Ascending aorta (tissue), 2 donors: Measurements from ENCODE around the gene DRAP1. TPM values are rescaled to one million over a fixed set of nuclear protein-coding genes. Genes with fewer than 3 reads are reported as not detected.
"Not testable (repeated sequence)": the region's sequence is repeated elsewhere in the genome, so short reads cannot be mapped to it uniquely, and the experiment has no call there.

Experiments used
- DNase-seq, 2 donors: peaks; one replicate each; pipeline ENCODE4 v3.0.0-alpha.2; 2019; ENCODE audit warnings: low spot score in 2 of 2
- H3K27ac ChIP-seq, 2 donors: fragments of 200-600 bp; sonication (generic); one replicate each; pipeline ENCODE4 v1.5.1; 2016 to 2017; ENCODE audit warnings: mild to moderate bottlenecking in 1 of 2
- H3K27me3 ChIP-seq: fragments of 200-600 bp; sonication (generic); one replicate; pipeline ENCODE4 v1.5.1; 2017
- H3K36me3 ChIP-seq, 2 donors: fragments of 200-600 bp; sonication (generic); one replicate each; pipeline ENCODE4 v1.5.1; 2016
- H3K4me1 ChIP-seq, 2 donors: fragments of 200-600 bp; sonication (generic); one replicate each; pipeline ENCODE4 v1.5.1; 2016 to 2017; ENCODE audit warnings: mild to moderate bottlenecking in 1 of 2
- H3K4me3 ChIP-seq, 2 donors: fragments of 200-600 bp; sonication (generic); one replicate each; pipeline ENCODE4 v1.5.1; 2016 to 2017; ENCODE audit warnings: mild to moderate bottlenecking in 1 of 2
- H3K9me3 ChIP-seq, 2 donors: fragments of 200-600 bp; sonication (generic); one replicate each; pipeline ENCODE4 v1.5.1; 2016
- CTCF ChIP-seq, 3 experiments: fragments of 200-600 bp in 2 of 3; fragments of 450-650 bp in 1 of 3; sonication (generic) in 2 of 3; IDR thresholded peaks; one replicate each; pipeline ENCODE4 v1.5.1; 2016 to 2019; ENCODE audit warnings: antibody characterized with exemption in 3 of 3, mild to moderate bottlenecking in 1 of 3, moderate library complexity in 1 of 3
- intact Hi-C: fragments of 100-400 bp; cut with DNase I; formaldehyde crosslinking; loops from one replicate; pipeline ENCODE4 v1.15.1; 2023
- total RNA-seq: library from RNA; depleted of rRNA; stranded (reverse); fragments of >200 nt; gene quantifications from one replicate; pipeline ENCODE4 v1.1.0, GENCODE V29; 2016

The DRAP1 gene
- total RNA-seq, 1 donor from 2014 or later = 135 TPM

DNA sequence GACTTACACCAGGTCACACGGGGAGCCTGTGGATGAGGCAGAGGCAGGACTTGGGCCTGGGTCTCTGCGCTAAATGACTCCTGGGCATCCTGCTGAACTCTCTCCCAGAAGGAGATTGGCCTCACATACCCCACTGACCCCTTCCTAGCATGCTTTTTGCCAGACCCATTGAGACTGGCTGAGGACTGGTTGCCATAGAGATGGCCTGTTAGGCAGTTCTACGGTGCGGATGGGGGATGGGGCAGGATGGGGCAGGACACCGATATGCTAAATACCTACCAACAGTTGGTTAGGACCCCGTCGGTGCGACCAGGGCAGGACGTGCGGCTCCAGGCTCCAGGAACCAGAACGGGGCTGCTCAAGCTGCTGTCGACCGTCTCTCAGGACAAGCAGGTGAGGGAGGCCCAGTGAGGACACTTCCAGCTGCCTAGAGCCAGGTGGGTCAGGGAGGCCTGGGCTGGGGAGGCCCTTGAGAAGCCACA, 26.2 kb downstream of the DRAP1 start, which contains the start of gene TSGA10IP:
TSS of gene TSGA10IP (plus strand) at position 51 of the 482 bp plus-strand sequence. CDS start at position 247, 196 bp downstream.
- intact Hi-C loops = no loop called here
- Histone ChIP-seq H3K4me1 (no peaks in the 10 kb centered on the region), H3K27ac (no peak within 1 kb of the TSS), H3K4me3 (no peak within 1 kb of the TSS), H3K36me3 (no peaks in the 10 kb centered on the region), H3K9me3 (no peaks in the 10 kb centered on the region), H3K27me3 (no peaks in the 10 kb centered on the region)
- no peak for TF ChIP-seq CTCF (IDR thresholded peaks at IDR 0.05)
- no peak for DNase-seq

GRCh38 chr11:65945941-65946558, 26.8 kb downstream of the DRAP1 start:
- no peaks in the 10 kb centered on the region for H3K9me3 ChIP-seq
- no peaks in the 10 kb centered on the region for H3K36me3 ChIP-seq
- TF ChIP-seq CTCF (IDR thresholded peaks at IDR 0.05) = no peak
- intact Hi-C loops = no loop called here
- no peak overlapping the region for H3K27ac ChIP-seq
- no peaks in the 10 kb centered on the region for H3K27me3 ChIP-seq
- DNase-seq = no peak
- no peaks in the 10 kb centered on the region for H3K4me1 ChIP-seq
- H3K4me3 ChIP-seq = no peak overlapping the region

- intact Hi-C loops = no loop called here
- Histone ChIP-seq H3K9me3 (no peaks in the 10 kb centered on the region), H3K27me3 (no peaks in the 10 kb centered on the region), H3K4me1 (no peaks in the 10 kb centered on the region), H3K36me3 (no peaks in the 10 kb centered on the region), H3K27ac (no peak overlapping the region), H3K4me3 (no peak overlapping the region)
- no peak for DNase-seq
- no peak for TF ChIP-seq CTCF (IDR thresholded peaks at IDR 0.05)
Measured at GRCh38 chr11:65946655-65947054, 27.4 kb downstream of the DRAP1 start.

GRCh38 chr11:65947133-65947532, 27.9 kb downstream of the DRAP1 start:
- Histone ChIP-seq H3K4me1 (no peaks in the 10 kb centered on the region), H3K36me3 (no peaks in the 10 kb centered on the region), H3K4me3 (no peak overlapping the region), H3K27me3 (no peaks in the 10 kb centered on the region), H3K27ac (no peak overlapping the region), H3K9me3 (no peaks in the 10 kb centered on the region)
- intact Hi-C loops = no loop called here
- TF ChIP-seq CTCF (IDR thresholded peaks at IDR 0.05) = no peak
- no peak for DNase-seq

DNA sequence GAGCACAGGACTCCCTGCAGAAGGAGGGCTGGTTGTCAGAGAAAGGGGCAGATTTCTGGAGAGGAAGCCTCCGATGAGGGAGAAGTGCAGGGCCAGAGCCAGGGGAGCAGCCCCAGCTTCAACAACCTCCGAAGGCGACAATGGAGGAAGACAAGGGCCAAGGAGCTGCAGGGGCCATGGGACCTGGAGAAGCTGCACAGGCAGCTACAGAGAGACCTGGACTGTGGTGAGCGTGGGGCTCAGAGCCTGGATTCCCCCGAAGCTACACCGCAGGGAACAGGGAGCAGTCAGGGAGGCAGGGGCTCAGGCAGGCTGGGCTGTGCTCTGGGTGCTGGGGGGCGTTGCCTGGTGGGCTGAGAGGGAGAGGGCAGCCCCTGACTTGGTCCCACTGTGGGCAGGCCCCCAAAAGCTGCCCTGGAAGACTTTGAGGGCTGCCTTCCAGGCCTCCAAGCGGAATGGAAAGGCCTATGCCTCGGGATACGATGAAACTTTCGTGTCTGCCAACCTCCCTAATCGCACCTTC, 28.4 kb downstream of the DRAP1 start:
- Histone ChIP-seq H3K9me3 (no peaks in the 10 kb centered on the region), H3K4me3 (no peak overlapping the region), H3K36me3 (no peaks in the 10 kb centered on the region), H3K27ac (no peak overlapping the region), H3K4me1 (no peaks in the 10 kb centered on the region), H3K27me3 (no peaks in the 10 kb centered on the region)
- no peak for TF ChIP-seq CTCF (IDR thresholded peaks at IDR 0.05)
- DNase-seq = no peak
- intact Hi-C loops = no loop called here

DNA sequence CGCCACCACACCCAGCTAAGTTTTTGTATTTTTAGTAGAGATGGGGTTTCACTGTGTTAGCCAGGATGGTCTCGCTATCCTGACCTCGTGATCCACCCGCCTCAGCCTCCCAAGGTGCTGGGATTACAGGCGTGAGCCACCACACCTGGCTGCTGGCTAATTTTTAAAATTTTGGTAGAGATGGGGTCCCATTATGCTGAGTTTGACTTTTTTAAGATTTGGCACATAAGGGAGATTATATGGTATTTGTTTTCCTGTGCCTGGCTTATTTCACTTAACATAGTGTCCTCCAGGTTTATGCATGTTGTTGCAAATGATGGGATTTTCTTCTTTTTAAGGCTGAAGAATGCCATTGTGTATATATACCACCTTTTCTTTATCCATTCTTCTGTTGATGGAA, 31.5 kb downstream of the DRAP1 start:
- H3K4me3 ChIP-seq, H3K36me3 ChIP-seq, H3K9me3 ChIP-seq, H3K27me3 ChIP-seq, H3K27ac ChIP-seq, H3K4me1 ChIP-seq, intact Hi-C loops, DNase-seq: not testable (repeated sequence)

DNA sequence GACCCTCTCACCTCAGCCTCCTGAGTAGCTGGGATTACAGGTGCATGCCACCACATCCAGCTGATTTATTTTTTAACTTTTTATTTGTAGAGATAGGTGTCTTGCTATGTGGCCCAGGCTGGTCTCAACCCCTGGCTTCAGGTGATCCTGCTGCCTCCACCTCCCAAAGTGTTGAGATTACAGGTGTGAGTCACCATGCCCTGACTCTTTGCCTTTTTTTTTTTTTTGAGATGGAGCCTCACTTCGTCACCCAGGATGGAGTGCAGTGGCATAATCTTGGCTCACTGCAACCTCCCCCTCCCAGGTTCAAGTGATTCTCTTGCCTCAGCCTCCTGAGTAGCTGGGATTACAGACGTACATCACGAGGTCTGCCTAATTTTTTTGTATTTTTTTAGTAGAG, 32.4 kb downstream of the DRAP1 start:
- H3K4me1 ChIP-seq, intact Hi-C loops, H3K36me3 ChIP-seq, DNase-seq, H3K9me3 ChIP-seq, H3K4me3 ChIP-seq, H3K27me3 ChIP-seq, H3K27ac ChIP-seq: not testable (repeated sequence)
